Hepatocyte (in vitro differentiated cells): ENCODE results near the gene FOXO1. TPM values are rescaled to one million over a fixed set of nuclear protein-coding genes. Genes with fewer than 3 reads are reported as not detected.

ENCODE experiments used
- DNase-seq: peaks from one replicate; pipeline ENCODE4 v3.0.0-alpha.2; 2016; ENCODE audit warnings: low spot score
- H2AFZ ChIP-seq: fragments of 200-600 bp; sonication (generic); 2 replicates; pipeline ENCODE4 v1.6.0; 2016; ENCODE audit warnings: antibody characterized with exemption, mild to moderate bottlenecking
- H3K27ac ChIP-seq: fragments of 200-600 bp; sonication (generic); 2 replicates; pipeline ENCODE4 v1.5.1; 2016; ENCODE audit warnings: mild to moderate bottlenecking
- H3K27me3 ChIP-seq: fragments of 200-600 bp; sonication (generic); 2 replicates; pipeline ENCODE4 v1.6.1; 2016
- H3K36me3 ChIP-seq: fragments of 200-600 bp; sonication (generic); replicated peaks from 2 replicates; pipeline ENCODE4 v1.5.1; 2016; ENCODE audit warnings: low read depth; ENCODE audit not compliant: insufficient read depth
- H3K4me1 ChIP-seq: fragments of 200-600 bp; sonication (generic); 2 replicates; pipeline ENCODE4 v1.5.1; 2016; ENCODE audit warnings: mild to moderate bottlenecking, moderate library complexity; ENCODE audit not compliant: insufficient read depth
- H3K4me2 ChIP-seq: fragments of 200-600 bp; sonication (generic); 2 replicates; pipeline ENCODE4 v1.6.0; 2016
- H3K4me3 ChIP-seq: fragments of 200-600 bp; sonication (generic); 2 replicates; pipeline ENCODE4 v1.5.1; 2016; ENCODE audit warnings: mild to moderate bottlenecking
- H3K79me2 ChIP-seq: fragments of 200-600 bp; sonication (generic); 2 replicates; pipeline ENCODE4 v1.6.0; 2017; ENCODE audit warnings: mild to moderate bottlenecking
- H3K9me2 ChIP-seq: fragments of 200-600 bp; sonication (generic); replicated peaks from 2 replicates; pipeline ENCODE4 v1.6.0; 2017; ENCODE audit warnings: mild to moderate bottlenecking; ENCODE audit not compliant: insufficient read depth
- H3K9me3 ChIP-seq: fragments of 200-600 bp; sonication (generic); 2 replicates; pipeline ENCODE4 v1.5.1; 2016; ENCODE audit warnings: low read depth, mild to moderate bottlenecking
- H4K20me1 ChIP-seq: fragments of 200-600 bp; sonication (generic); 2 replicates; pipeline ENCODE4 v1.6.0; 2016; ENCODE audit warnings: mild to moderate bottlenecking; ENCODE audit not compliant: insufficient read depth, poor library complexity, severe bottlenecking
- CTCF ChIP-seq: fragments of 200-600 bp; sonication (generic); IDR thresholded peaks from 2 replicates; pipeline ENCODE4 v1.5.1; 2016; ENCODE audit warnings: antibody characterized with exemption, mild to moderate bottlenecking; ENCODE audit not compliant: poor library complexity
- EZH2 ChIP-seq: fragments of 200-600 bp; sonication (generic); IDR thresholded peaks from 2 replicates; pipeline ENCODE4 v1.6.1; 2016; ENCODE audit warnings: antibody characterized with exemption, mild to moderate bottlenecking, borderline replicate concordance
- EZH2phosphoT487 ChIP-seq: fragments of 200-600 bp; sonication (generic); IDR thresholded peaks from one replicate; pipeline ENCODE4 v1.6.1; 2018; ENCODE audit warnings: antibody characterized with exemption, mild to moderate bottlenecking, low read depth, moderate library complexity; ENCODE audit not compliant: unreplicated experiment, severe bottlenecking
- WGBS: methylation state at CpG from one replicate; pipeline ENCODE4 v1.1.6; 2016; ENCODE audit warnings: low lambda C conversion rate; ENCODE audit errors: missing lambda C conversion rate; 5-methylcytosine and 5-hydroxymethylcytosine counted together
- polyA plus RNA-seq: library from polyadenylated mRNA; unstranded; fragments of >200 nt; fragmentation: Nextera tagmentation; extraction: Ambion mirVana; gene quantifications from 2 replicates; pipeline ENCODE4 v1.2.1, GENCODE V29; 2016
- total RNA-seq: library from RNA; depleted of rRNA; stranded (reverse); fragments of >200 nt; gene quantifications from 2 replicates; pipeline ENCODE4 v1.2.3, GENCODE V29; 2014

The FOXO1 gene
- total and polyA plus RNA-seq, 2 experiments from 2014 or later, result 30.3 to 35.2 TPM

GRCh38 chr13:40539576-40540327 is 126.7 kb downstream of the FOXO1 start:
- H4K20me1 ChIP-seq, result no peaks in the 10 kb centered on the region
- no peak overlapping the region for H3K4me3 ChIP-seq
- H3K79me2 ChIP-seq, result no peaks in the 10 kb centered on the region
- no peak overlapping the region for H3K27ac ChIP-seq
- H3K9me3 ChIP-seq, result no peaks in the 10 kb centered on the region
- DNase-seq, result no peak
- H3K9me2 ChIP-seq, result no peaks in the 10 kb centered on the region
- H3K27me3 ChIP-seq, result no peaks in the 10 kb centered on the region
- H3K4me2 ChIP-seq, result no peak overlapping the region
- no peaks in the 10 kb centered on the region for H3K36me3 ChIP-seq
- no peak for TF ChIP-seq CTCF
- TF ChIP-seq EZH2, result no peak
- TF ChIP-seq EZH2phosphoT487, result no peak
- 77% methylated on average over 9 of the region's 9 CpGs for WGBS
- peaks cover 24% of the 10 kb centered on the region for H3K4me1 ChIP-seq
- H2AFZ ChIP-seq, result no peak overlapping the region

GRCh38 chr13:40537146-40537895 is 129.1 kb downstream of the FOXO1 start:
- Histone ChIP-seq H3K36me3 (no peaks in the 10 kb centered on the region), H3K4me3 (no peak overlapping the region), H3K79me2 (no peaks in the 10 kb centered on the region), H3K9me3 (no peaks in the 10 kb centered on the region), H4K20me1 (no peaks in the 10 kb centered on the region), H3K27ac (peak overlapping the region; percentile 86), H3K27me3 (no peaks in the 10 kb centered on the region), H3K9me2 (no peaks in the 10 kb centered on the region), H3K4me1 (peaks cover 24% of the 10 kb centered on the region), H2AFZ (no peak overlapping the region), H3K4me2 (no peak overlapping the region)
- TF ChIP-seq EZH2, result no peak
- TF ChIP-seq CTCF, result no peak
- no peak for TF ChIP-seq EZH2phosphoT487
- WGBS, result 72% methylated on average over 13 of the region's 13 CpGs
- DNase-seq, result no peak

- no peak overlapping the region for H3K4me2 ChIP-seq
These were observed 129.9 kb downstream of the FOXO1 start for GRCh38 chr13:40536443-40537113.

More at GRCh38 chr13:40536443-40537113, 129.9 kb downstream of the FOXO1 start:
- TF ChIP-seq EZH2phosphoT487 (no peak), CTCF (no peak), EZH2 (no peak)
- H4K20me1 ChIP-seq, result no peaks in the 10 kb centered on the region
- no peaks in the 10 kb centered on the region for H3K9me3 ChIP-seq
- no peak overlapping the region for H2AFZ ChIP-seq
- no peaks in the 10 kb centered on the region for H3K9me2 ChIP-seq
- no peaks in the 10 kb centered on the region for H3K27me3 ChIP-seq
- H3K36me3 ChIP-seq, result no peaks in the 10 kb centered on the region
- H3K27ac ChIP-seq, result peak overlapping the region; percentile 86
- H3K4me1 ChIP-seq, result peaks cover 24% of the 10 kb centered on the region
- H3K4me3 ChIP-seq, result no peak overlapping the region
- WGBS, result 57% methylated on average over 9 of the region's 9 CpGs
- DNase-seq, result peak; percentile 74
- H3K79me2 ChIP-seq, result no peaks in the 10 kb centered on the region
